Heart left ventricle (tissue), 13 donors: ENCODE data around the gene IGFBP2.

Source experiments
- POLR2A ChIP-seq, 2 donors: fragments of 450-650 bp; IDR thresholded peaks; one replicate each; pipeline ENCODE4 v1.6.1; 2017; ENCODE audit warnings: antibody characterized with exemption in 2 of 2, mild to moderate bottlenecking in 2 of 2, moderate library complexity in 2 of 2
- TF ChIP-seq, protein P1 (sequence below), 12 donors: fragments of 200-600 bp; sonication (generic) in 4 of 12; IDR thresholded peaks; one replicate each; pipeline versions ENCODE4 v1.5.0 to v1.8.0; 2018 to 2022; ENCODE audit warnings: antibody characterized with exemption in 12 of 12, mild to moderate bottlenecking in 5 of 12
- donor health status: ischemic (EF 13 %, LVEDD 7.1; RV severe dilation, severe dysfunction).
- donor health status: DM: no; HTN: yes; CAD: no.
- donor health status: DM: no; HTN: no; CAD: no.
- donor health status: ischemic (EF 25% LVEDD 6.9; RV normal size, moderate dysfunction).
- donor health status: ischemic (EF 25% LVEDD 5.7; RV mildly dilated, moderate dysfunction).
- donor health status: ischemic (EF 35%, LVEDD 5.7; RV mildly dilated, moderate dysfunction).
- donor health status: nonischemic (EF 11% LVEDD 7.7; RV severe dilation, severe dysfunction).
- donor health status: DM: yes; HTN: yes; CAD: no.
- donor health status: PGD.
- donor health status: ischemic (EF 29% LVEDD 5.4; RV normal size, mild dysfunction).
- donor health status: nonischemic (EF 23%, LVEDD 6.1; RV moderate dilation, normal function).

GRCh38 chr2:216680951-216681629, 47.9 kb downstream of the IGFBP2 start:
- TF ChIP-seq, protein P1, sequence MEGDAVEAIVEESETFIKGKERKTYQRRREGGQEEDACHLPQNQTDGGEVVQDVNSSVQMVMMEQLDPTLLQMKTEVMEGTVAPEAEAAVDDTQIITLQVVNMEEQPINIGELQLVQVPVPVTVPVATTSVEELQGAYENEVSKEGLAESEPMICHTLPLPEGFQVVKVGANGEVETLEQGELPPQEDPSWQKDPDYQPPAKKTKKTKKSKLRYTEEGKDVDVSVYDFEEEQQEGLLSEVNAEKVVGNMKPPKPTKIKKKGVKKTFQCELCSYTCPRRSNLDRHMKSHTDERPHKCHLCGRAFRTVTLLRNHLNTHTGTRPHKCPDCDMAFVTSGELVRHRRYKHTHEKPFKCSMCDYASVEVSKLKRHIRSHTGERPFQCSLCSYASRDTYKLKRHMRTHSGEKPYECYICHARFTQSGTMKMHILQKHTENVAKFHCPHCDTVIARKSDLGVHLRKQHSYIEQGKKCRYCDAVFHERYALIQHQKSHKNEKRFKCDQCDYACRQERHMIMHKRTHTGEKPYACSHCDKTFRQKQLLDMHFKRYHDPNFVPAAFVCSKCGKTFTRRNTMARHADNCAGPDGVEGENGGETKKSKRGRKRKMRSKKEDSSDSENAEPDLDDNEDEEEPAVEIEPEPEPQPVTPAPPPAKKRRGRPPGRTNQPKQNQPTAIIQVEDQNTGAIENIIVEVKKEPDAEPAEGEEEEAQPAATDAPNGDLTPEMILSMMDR (IDR thresholded peaks at IDR 0.05): no peak
- TF ChIP-seq POLR2A (IDR thresholded peaks at IDR 0.05): no peak
